Endothelial cell of umbilical vein (primary cell): ENCODE results near the gene FGD6. TPM values are rescaled to one million over a fixed set of nuclear protein-coding genes. Genes with fewer than 3 reads are reported as not detected.

Source experiments
- BruUV-seq: library from RNA; stranded (reverse); fragments of 400-500 nt; replicated peaks from 2 replicates; lab custom pipeline; 2021; lab: Mats Ljungman, UMichigan
- CTCF ChIA-PET: fragments of 300-600, 350-600 bp; sonication (Branson Sonifier 250); formaldehyde crosslinking; loops from one replicate; lab custom pipeline; 2021; ENCODE audit warnings: antibody characterized with exemption, inconsistent platforms; lab: Charles Lee
- POLR2A ChIA-PET: fragments of 300-600, 350-600 bp; sonication (Branson Sonifier 250); formaldehyde crosslinking; loops from one replicate; lab custom pipeline; 2021; ENCODE audit warnings: antibody characterized with exemption, inconsistent platforms; lab: Charles Lee
- DNase-seq: peaks from one replicate; pipeline ENCODE4 v3.0.0-alpha.2; 2011; ENCODE audit warnings: low read depth, low spot score
- FAIRE-seq: peaks from 2 replicates; lab custom pipeline; 2011; peaks lifted over from hg19 to GRCh38; lab: Jason Lieb, UNC
- H2AFZ ChIP-seq: 2 replicates; pipeline ENCODE4 v1.6.0; 2012; ENCODE audit warnings: low read depth, low read length, control low read depth, inconsistent platforms
- H3K27ac ChIP-seq: 2 replicates; pipeline ENCODE4 v1.5.1; 2011; ENCODE audit warnings: low read depth, mild to moderate bottlenecking, control low read depth, low read length, moderate library complexity; ENCODE audit not compliant: insufficient read depth
- H3K27me3 ChIP-seq, 2 experiments: 2 replicates each; pipeline versions ENCODE4 v1.6.0 to v1.6.1; 2011; ENCODE audit warnings: low read length in 2 of 2, mixed read lengths in 1 of 2; ENCODE audit not compliant: control insufficient read depth in 2 of 2, insufficient read depth in 2 of 2
- H3K36me3 ChIP-seq, 2 experiments: 2 replicates in 1 of 2; 3 replicates in 1 of 2; pipeline ENCODE4 v1.5.1; 2011; ENCODE audit warnings: low read length in 2 of 2, mild to moderate bottlenecking in 1 of 2, moderate library complexity in 1 of 2; ENCODE audit not compliant: control insufficient read depth in 2 of 2, insufficient read depth in 2 of 2; ENCODE audit errors: extremely low read depth in 1 of 2
- H3K4me1 ChIP-seq: 3 replicates; pipeline ENCODE4 v1.5.1; 2011; ENCODE audit warnings: mild to moderate bottlenecking, low read length; ENCODE audit not compliant: control insufficient read depth, insufficient read depth; ENCODE audit errors: extremely low read depth
- H3K4me2 ChIP-seq: 2 replicates; pipeline ENCODE4 v1.6.1; 2011; ENCODE audit warnings: low read length, control low read depth, mixed read lengths; ENCODE audit not compliant: insufficient read depth
- H3K4me3 ChIP-seq, 3 experiments: fragments of 200-600 bp in 1 of 3; sonication (generic), shearing (Covaris generic) in 1 of 3; replicated peaks in 1 of 3; 2 replicates each; pipeline ENCODE4 v1.5.1; 2011 to 2016; ENCODE audit warnings: control low read depth in 3 of 3, low read length in 3 of 3, mild to moderate bottlenecking in 2 of 3, inconsistent platforms in 1 of 3, low read depth in 1 of 3, moderate library complexity in 1 of 3; ENCODE audit not compliant: insufficient read depth in 1 of 3
- H3K79me2 ChIP-seq: 2 replicates; pipeline ENCODE4 v1.6.0; 2012; ENCODE audit warnings: low read length, inconsistent platforms; ENCODE audit not compliant: control insufficient read depth, insufficient read depth
- H3K9ac ChIP-seq: replicated peaks from 2 replicates; pipeline ENCODE3; 2011; ENCODE audit warnings: low read length, control low read depth; ENCODE audit not compliant: insufficient read depth; ENCODE audit errors: extremely low read depth
- H3K9me1 ChIP-seq: replicated peaks from 3 replicates; pipeline ENCODE4 v1.6.0; 2011; ENCODE audit warnings: mild to moderate bottlenecking, low read length; ENCODE audit not compliant: control insufficient read depth, insufficient read depth; ENCODE audit errors: extremely low read depth
- H3K9me3 ChIP-seq: replicated peaks from 2 replicates; pipeline ENCODE4 v1.5.1; 2012; ENCODE audit warnings: low read length, inconsistent platforms; ENCODE audit not compliant: control insufficient read depth, insufficient read depth
- H4K20me1 ChIP-seq: replicated peaks from 2 replicates; pipeline ENCODE3; 2011; ENCODE audit warnings: mild to moderate bottlenecking, low read length; ENCODE audit not compliant: control insufficient read depth, insufficient read depth; ENCODE audit errors: extremely low read depth
- CTCF ChIP-seq, 2 donors: IDR thresholded peaks; 1 replicate in 1 of 2; 2 replicates in 1 of 2; pipeline ENCODE4 v1.5.1; 2011; ENCODE audit warnings: low read length in 2 of 2, mild to moderate bottlenecking in 2 of 2, moderate library complexity in 2 of 2, control low read depth in 1 of 2, inconsistent platforms in 1 of 2, low read depth in 1 of 2; ENCODE audit not compliant: insufficient read depth in 1 of 2; ENCODE audit errors: extremely low read depth in 1 of 2
- EZH2 ChIP-seq: IDR thresholded peaks from 2 replicates; pipeline ENCODE4 v1.6.1; 2012; ENCODE audit warnings: borderline replicate concordance, low read depth, mild to moderate bottlenecking, moderate library complexity, low read length, inconsistent platforms; ENCODE audit not compliant: severe bottlenecking
- FOS ChIP-seq: IDR thresholded peaks from 2 replicates; pipeline ENCODE4 v1.6.1; 2011; ENCODE audit warnings: mild to moderate bottlenecking, low read length, moderate library complexity, borderline replicate concordance; ENCODE audit not compliant: insufficient read depth
- GATA2 ChIP-seq: IDR thresholded peaks from 2 replicates; pipeline ENCODE4 v1.7.0; 2011; ENCODE audit warnings: low read depth, mild to moderate bottlenecking, moderate library complexity, mixed read lengths, low read length; ENCODE audit not compliant: insufficient read length, insufficient read depth
- JUN ChIP-seq: IDR thresholded peaks from 2 replicates; pipeline ENCODE4 v1.6.1; 2011; ENCODE audit warnings: borderline replicate concordance, low read depth; ENCODE audit not compliant: insufficient read length, insufficient read depth
- MYC ChIP-seq: IDR thresholded peaks from one replicate; pipeline ENCODE4 v1.6.1; 2011; ENCODE audit warnings: mild to moderate bottlenecking, low read depth, low read length
- POLR2A ChIP-seq: IDR thresholded peaks from 2 replicates; pipeline ENCODE4 v1.6.1; 2012; ENCODE audit warnings: low read depth, mild to moderate bottlenecking, control low read depth, low read length
- POLR2AphosphoS5 ChIP-seq: IDR thresholded peaks from 2 replicates; pipeline ENCODE4 v1.6.1; 2012; ENCODE audit warnings: low read depth, mild to moderate bottlenecking, control low read depth, low read length, moderate library complexity; ENCODE audit not compliant: insufficient read depth
- dilution Hi-C: fragments of 300-500 bp; cut with MboI; formaldehyde crosslinking; loops from one replicate; pipeline ENCODE4 v1.15.0; 2019; ENCODE audit warnings: low sequenced_read_pairs; ENCODE audit not compliant: extremely low pct_ligation_motif_present
- intact Hi-C: fragments of 100-400 bp; cut with micrococcal nuclease; formaldehyde crosslinking; loops from one replicate; pipeline ENCODE4 v1.10.0; 2022
- polyA plus RNA-seq, 4 experiments: library from polyadenylated mRNA; depleted of rRNA in 3 of 4; stranded (reverse) in 3 of 4; unstranded in 1 of 4; fragments of >200 nt; gene quantifications; 2 replicates each; pipeline versions ENCODE4 v1.2.1 to v1.2.3, GENCODE V29; 2011 to 2012; ENCODE audit warnings: missing spikeins in 1 of 4
- total RNA-seq: library from RNA; stranded (reverse); gene quantifications from 2 replicates; pipeline ENCODE4 v1.2.3, GENCODE V29; 2021
- TF ChIP-seq, protein P1 (sequence below): IDR thresholded peaks from 2 replicates; pipeline ENCODE4 v1.6.1; 2011; ENCODE audit not compliant: insufficient read depth, insufficient read length

The FGD6 gene
- total and polyA plus RNA-seq, 2 donors (not counting 3 experiments of a cell fraction or from before 2014, with no cell fraction given): 5.9 to 14.0 TPM

- peaks cover 1 to 2% of the 10 kb centered on the region in 2 experiments for H3K36me3 ChIP-seq
- no peaks in the 10 kb centered on the region for H3K27me3 ChIP-seq
- H4K20me1 ChIP-seq: no peaks in the 10 kb centered on the region
- CTCF ChIA-PET: interaction anchor here (1.0 to 1.3 kb wide), 3 partner anchors 90 to 210 kb away, joined by 3 read pairs; no protein-coding TSS in a partner anchor
- TF ChIP-seq EZH2 (no peak), POLR2A (no peak), FOS (no peak), MYC (no peak), CTCF (IDR thresholded peaks at IDR 0.05; ENCODE audit: extremely low read depth in 1 of 2, insufficient read depth in 1 of 2, low read depth in 1 of 2, low read length in 2 of 2) (no peak), GATA2 (no peak), POLR2AphosphoS5 (no peak), JUN (no peak)
- TF ChIP-seq, protein P1, sequence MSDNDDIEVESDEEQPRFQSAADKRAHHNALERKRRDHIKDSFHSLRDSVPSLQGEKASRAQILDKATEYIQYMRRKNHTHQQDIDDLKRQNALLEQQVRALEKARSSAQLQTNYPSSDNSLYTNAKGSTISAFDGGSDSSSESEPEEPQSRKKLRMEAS: no peak
- H3K9ac ChIP-seq: no peak overlapping the region
- intact Hi-C loops: no loop called here
- H3K9me3 ChIP-seq: no peaks in the 10 kb centered on the region
- DNase-seq (no peak), FAIRE-seq (no peak)
- POLR2A ChIA-PET: interaction anchor here (0.5 kb wide), 1 partner anchor 114 kb away, joined by 3 read pairs; no protein-coding TSS in a partner anchor
- H3K9me1 ChIP-seq: no peaks in the 10 kb centered on the region
- no peak overlapping the region for H3K27ac ChIP-seq
- no TSS peak for BruUV-seq
- H3K4me2 ChIP-seq: no peak overlapping the region
- no peak overlapping the region for H2AFZ ChIP-seq
- H3K4me3 ChIP-seq: no peak overlapping the region
- dilution Hi-C loops: no loop called here
- peaks cover 4% of the 10 kb centered on the region for H3K4me1 ChIP-seq
- no peaks in the 10 kb centered on the region for H3K79me2 ChIP-seq
These were observed 91.2 kb downstream of the FGD6 start for GRCh38 chr12:95126076-95126475.
